ENCODE data around the gene ERMP1.

ERMP1 gene

GRCh38 chr9:5873439-5873838 lies 40.5 kb upstream of the ERMP1 start:
- no peak for TF ChIP-seq CTCF (conservative IDR thresholded peaks at IDR 0.05; ENCODE audit: control insufficient read depth, insufficient read depth, low read depth, low read length)
- no peak overlapping the region for H3K4me3 ChIP-seq (ENCODE audit: control insufficient read depth, low read depth, low read length)
- no peak for DNase-seq (ENCODE audit: low read depth)

GRCh38 chr9:5872511-5872910 lies 39.6 kb upstream of the ERMP1 start:
- no peak for DNase-seq (ENCODE audit: low read depth)
- H3K4me3 ChIP-seq (ENCODE audit: control insufficient read depth, low read depth, low read length), result no peak overlapping the region
- no peak for TF ChIP-seq CTCF (conservative IDR thresholded peaks at IDR 0.05; ENCODE audit: control insufficient read depth, insufficient read depth, low read depth, low read length)

GRCh38 chr9:5871785-5872184 lies 38.9 kb upstream of the ERMP1 start:
- H3K4me3 ChIP-seq (ENCODE audit: control insufficient read depth, low read depth, low read length), result no peak overlapping the region
- TF ChIP-seq CTCF (conservative IDR thresholded peaks at IDR 0.05; ENCODE audit: control insufficient read depth, insufficient read depth, low read depth, low read length), result no peak
- no peak for DNase-seq (ENCODE audit: low read depth)

- no peak overlapping the region for H3K4me3 ChIP-seq (ENCODE audit: control insufficient read depth, low read depth, low read length)
- peak; percentile 8 for DNase-seq (ENCODE audit: low read depth)
These were observed 37.8 kb upstream of the ERMP1 start for GRCh38 chr9:5870691-5871090.

GRCh38 chr9:5870020-5870339 lies 37.1 kb upstream of the ERMP1 start:
- no peak for TF ChIP-seq CTCF (conservative IDR thresholded peaks at IDR 0.05; ENCODE audit: control insufficient read depth, insufficient read depth, low read depth, low read length)
- no peak for DNase-seq (ENCODE audit: low read depth)
- no peak overlapping the region for H3K4me3 ChIP-seq (ENCODE audit: control insufficient read depth, low read depth, low read length)

More at GRCh38 chr9:5870691-5871090, 37.8 kb upstream of the ERMP1 start:
- TF ChIP-seq CTCF (conservative IDR thresholded peaks at IDR 0.05; ENCODE audit: control insufficient read depth, insufficient read depth, low read depth, low read length), result no peak

GRCh38 chr9:5869315-5870019 lies 36.5 kb upstream of the ERMP1 start:
- peak; percentile 6 for DNase-seq (ENCODE audit: low read depth)
- peak; percentile 36 for TF ChIP-seq CTCF (conservative IDR thresholded peaks at IDR 0.05; ENCODE audit: control insufficient read depth, insufficient read depth, low read depth, low read length)
- H3K4me3 ChIP-seq (ENCODE audit: control insufficient read depth, low read depth, low read length), result no peak overlapping the region

GRCh38 chr9:5868235-5868634 lies 35.3 kb upstream of the ERMP1 start:
- H3K4me3 ChIP-seq (ENCODE audit: control insufficient read depth, low read depth, low read length), result no peak overlapping the region
- no peak for TF ChIP-seq CTCF (conservative IDR thresholded peaks at IDR 0.05; ENCODE audit: control insufficient read depth, insufficient read depth, low read depth, low read length)
- DNase-seq (ENCODE audit: low read depth), result no peak
